Endothelial cell of hepatic sinusoid (primary cell): Measurements from ENCODE around the gene AGER.
"Not testable (repeated sequence)": the region's sequence is repeated elsewhere in the genome, so short reads cannot be mapped to it uniquely, and the experiment has no call there.

Source experiments
- in situ Hi-C: cut with HindIII; loops from 2 replicates; pipeline ENCODE4 v1.10.0; 2017; ENCODE audit warnings: low sequenced_read_pairs

Gene AGER

DNA sequence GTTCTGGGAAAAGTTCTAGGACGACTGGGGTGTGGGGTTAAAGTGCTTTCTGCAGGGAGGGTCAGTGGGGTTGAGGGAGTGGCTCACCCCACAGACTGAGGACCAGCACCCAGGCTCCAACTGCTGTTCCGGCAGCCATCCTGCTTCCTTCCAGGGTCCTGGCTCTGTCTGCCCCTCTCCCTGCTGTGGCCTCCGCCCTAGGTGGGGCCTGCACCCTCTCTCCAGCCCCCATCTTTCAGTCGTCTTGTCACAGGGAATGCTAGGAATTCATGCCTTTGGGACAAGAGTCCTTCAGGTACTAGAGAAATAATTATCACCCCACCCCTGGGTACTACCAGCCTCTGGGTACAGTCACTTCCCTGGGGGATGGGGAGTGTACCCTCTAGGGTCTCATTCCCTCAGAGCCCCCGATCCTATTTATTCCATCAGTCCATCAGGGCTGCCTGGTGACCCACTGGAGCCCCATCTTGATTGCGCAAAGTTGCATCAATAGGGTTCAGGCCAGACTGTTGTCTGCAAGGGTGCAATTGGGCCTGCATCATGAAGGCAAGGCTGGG is at the start of gene AGER:
Gene AGER, minus strand, starts transcription at position 170 of the 557 bp plus-strand sequence. Its CDS starts 31 bp downstream, at position 139.
- in situ Hi-C loops = loop anchor here (10.0 kb wide), 1 partner anchor 69 kb away; no protein-coding TSS in a partner anchor

GRCh38 chr6:32226434-32226833 is 42.4 kb upstream of the AGER start:
- in situ Hi-C loops = no loop called here

DNA sequence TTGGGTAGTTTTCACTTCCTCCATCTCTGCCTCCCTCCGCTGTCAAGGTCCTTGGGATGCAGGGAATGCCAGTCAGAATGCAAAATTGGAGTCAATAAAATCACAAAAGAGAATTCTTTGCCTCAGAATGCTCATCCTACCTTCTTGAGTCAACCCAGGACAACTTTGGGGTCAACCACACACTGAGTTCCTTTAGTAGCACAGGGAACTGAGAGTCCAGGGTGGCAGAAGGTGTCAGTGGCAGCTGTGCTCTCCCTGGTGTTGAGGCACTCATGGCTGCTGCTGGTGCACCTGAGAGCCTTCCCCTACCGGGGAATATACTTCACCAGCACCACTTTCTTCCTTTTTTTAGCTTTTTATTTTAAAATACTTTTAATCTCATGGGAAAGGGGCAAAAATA is 40.6 kb upstream of the AGER start:
- in situ Hi-C loops = no loop called here

GRCh38 chr6:32223258-32224235 is 39.5 kb upstream of the AGER start, which contains the start of gene NOTCH4:
NOTCH4 (minus strand) TSS chr6:32224067; CDS start chr6:32223928, 139 bp downstream.
- in situ Hi-C loops = no loop called here

DNA sequence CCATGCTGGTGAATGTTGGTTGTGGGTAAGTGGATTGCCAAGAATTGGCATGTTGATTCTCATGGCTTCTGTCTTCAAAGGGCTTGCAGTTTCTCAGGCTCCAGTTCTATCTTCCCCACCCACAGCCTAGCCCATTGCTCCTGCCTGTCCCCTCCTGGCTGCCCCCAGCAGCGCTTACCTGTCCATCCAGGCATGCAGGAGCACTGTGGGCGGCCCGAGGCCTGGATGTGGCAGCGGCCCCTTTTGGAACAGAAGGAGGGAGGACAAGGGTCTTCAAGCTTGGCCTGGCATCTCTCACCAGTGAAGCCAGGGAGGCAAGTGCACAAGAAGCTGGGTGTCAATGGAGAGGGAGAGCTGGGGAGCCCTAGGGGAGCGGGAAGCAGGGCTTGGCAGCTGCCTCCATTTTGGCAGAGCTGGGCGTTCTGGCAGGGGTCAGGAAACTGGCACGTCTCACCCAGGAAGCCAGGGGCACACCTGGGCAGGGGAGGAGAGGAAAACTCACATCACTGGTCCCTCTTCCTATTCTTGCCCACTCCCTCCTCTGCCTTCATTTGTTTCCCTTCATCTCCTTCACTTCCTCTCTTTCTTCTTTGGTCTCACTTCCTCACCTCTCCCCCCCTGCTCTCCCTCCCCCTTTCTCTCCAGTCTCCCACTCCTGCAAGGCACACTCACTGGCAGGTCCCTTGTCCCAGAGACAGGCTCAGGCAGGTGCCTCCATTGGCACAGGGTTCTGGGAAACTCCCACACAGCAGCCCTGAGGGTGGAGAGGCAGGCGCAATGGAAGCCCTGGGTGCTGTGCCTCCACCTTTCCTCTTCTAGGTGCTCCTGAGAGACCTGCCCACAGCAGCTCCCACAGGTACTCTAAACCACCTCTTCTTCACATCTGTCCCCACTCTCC is 38.5 kb upstream of the AGER start:
- in situ Hi-C loops = no loop called here

- in situ Hi-C loops = no loop called here
These were observed 36.0 kb upstream of the AGER start for GRCh38 chr6:32220021-32220420.

DNA sequence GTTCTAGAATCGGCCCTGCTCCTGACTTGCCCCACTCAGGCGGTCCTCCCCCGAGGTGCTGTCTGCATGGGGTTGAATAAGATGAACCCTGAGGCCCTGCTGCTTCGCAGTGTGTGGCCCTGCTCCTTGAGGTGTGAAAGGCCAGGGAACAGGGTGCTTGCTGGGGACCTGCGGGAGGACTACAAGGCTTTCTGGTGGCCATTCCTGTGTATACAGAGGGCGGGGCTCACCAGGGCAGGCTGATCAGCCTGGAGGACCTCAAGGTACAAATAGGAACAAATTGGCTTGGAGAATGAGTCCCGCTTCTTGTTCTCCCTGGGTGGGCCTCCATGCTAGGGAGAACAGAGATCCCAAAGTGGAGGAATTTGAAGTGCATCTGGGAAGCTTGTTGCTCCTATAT is 34.1 kb upstream of the AGER start:
- in situ Hi-C loops = no loop called here

GRCh38 chr6:32216998-32217397 is 32.9 kb upstream of the AGER start:
- in situ Hi-C loops = no loop called here

GRCh38 chr6:32216285-32216684 is 32.2 kb upstream of the AGER start:
- in situ Hi-C loops = no loop called here

DNA sequence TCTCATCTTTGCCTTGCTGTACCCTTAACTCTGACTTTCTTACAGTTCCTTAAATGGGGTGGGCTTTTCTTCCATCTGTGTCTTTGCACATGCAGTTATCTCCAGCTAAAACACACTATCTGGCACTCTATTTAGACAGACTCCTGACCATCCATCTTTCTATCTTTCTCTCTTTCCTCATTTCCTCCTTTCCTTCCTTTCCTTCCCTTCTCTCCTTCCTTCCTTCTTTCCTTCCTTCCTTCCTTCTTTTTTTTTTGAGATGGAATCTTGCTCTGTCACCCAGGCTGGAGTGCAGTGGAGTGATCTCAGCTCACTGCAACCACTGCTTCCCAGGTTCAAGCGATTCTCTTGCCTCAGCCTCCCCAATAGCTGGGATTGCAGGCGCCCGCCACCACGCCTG is 31.6 kb upstream of the AGER start:
- in situ Hi-C loops = no loop called here

DNA sequence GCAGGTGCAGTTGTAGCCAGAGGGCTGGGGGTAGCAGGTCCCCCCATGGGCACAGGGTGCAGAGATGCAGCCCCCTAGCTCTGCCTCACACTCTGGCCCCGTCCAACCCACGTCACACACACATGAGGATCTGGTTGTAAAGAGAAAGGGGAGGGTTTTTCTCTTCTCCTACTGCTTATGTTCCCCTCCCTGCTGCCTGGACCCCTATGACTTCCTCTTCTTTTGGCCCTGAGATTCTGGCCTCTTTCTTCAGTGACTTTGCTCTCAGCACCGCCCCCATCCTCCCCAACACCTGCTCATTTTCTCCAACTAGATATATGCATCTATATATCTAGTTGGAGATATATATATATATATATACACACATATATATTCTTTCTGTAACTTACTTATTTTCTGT is 30.1 kb upstream of the AGER start:
- in situ Hi-C loops = no loop called here

GRCh38 chr6:32213649-32214048 is 29.6 kb upstream of the AGER start:
- in situ Hi-C loops = no loop called here

- in situ Hi-C loops = no loop called here
These were observed 28.2 kb upstream of the AGER start for GRCh38 chr6:32212076-32212760.

DNA sequence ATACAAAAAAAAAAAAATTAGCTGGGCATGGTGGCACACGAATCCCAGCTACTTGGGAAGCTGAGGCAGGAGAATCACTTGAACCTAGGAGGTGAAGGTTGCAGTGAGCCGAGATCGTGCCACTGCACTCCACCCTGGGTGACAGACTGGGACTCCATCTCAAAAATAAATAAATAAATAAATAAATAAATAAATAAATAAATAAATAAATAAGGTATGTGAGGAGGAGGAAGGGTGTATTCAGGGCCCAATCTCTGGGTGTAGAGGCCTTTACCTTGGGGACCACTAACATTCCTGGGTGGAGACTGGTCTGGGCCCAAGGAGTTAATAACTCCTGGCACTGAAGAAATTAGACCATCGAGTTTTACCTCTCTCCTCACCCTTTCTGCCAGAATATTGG is 27.4 kb upstream of the AGER start:
- in situ Hi-C loops = not testable (repeated sequence)

- in situ Hi-C loops = no loop called here
These were observed 26.1 kb upstream of the AGER start for GRCh38 chr6:32210191-32210601.

DNA sequence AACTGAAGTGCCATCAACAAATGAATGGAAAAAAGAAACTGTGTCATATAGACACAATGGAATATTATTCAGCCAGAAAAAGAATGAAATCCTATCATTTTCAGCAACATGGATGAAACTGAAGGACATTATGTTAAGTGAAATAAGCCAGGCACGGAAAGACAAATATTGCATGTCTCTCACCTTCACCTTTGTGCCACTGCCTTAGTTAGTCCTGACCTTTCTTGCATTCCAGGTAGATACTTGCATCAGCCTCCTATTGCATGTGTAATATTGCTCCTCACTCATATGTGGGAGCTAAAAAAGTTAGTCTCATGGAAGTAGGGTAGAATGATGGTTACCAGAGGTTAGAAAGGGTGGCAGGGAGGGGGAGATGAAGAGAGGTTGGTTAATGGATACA is 24.9 kb upstream of the AGER start:
- in situ Hi-C loops = no loop called here

- in situ Hi-C loops = no loop called here
These were observed 20.2 kb upstream of the AGER start for GRCh38 chr6:32204268-32204715.

DNA sequence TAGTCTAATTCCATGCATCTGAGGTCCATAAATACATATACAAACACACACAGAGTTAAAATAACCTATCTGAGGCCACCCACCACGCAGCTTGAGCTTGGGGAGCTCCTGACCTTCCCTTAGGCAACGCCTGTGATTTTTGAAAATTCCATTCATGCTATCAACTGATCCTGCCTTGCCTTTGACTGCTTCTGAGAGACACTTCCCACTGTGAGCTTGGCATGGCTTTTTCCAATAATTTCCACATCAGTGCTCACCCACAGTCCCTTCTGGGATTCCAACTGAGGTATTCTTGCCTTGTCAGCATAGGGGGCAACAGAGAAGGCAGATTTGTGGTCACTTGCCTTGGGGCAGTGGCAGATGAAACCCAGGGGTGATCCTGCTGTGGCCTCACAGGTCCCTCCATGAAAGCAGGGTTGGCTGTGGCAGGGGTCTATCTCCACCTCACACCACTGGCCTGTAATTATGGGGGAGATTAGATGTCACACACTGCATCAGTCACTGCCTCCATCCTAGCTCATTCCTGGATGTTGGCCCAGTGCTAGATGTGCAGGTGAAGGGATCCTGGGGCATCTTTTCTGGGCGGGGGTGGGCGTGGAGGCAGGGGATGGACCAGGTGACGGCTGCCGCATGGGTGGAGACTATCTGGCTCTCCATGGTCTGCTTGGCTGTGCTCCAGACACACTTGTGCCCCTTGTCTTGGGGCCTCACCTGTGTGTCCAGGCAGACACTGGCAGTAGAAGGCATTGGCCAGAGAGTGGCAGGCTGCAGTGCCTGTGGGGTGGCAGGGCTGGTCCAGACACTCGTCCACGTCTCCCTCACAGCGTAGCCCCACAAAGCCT is 19.6 kb upstream of the AGER start:
- in situ Hi-C loops = no loop called here

GRCh38 chr6:32202186-32202585 is 18.1 kb upstream of the AGER start:
- in situ Hi-C loops = no loop called here
